Loucy (cell line): ENCODE data around the gene L1TD1.

Source experiments
- H2AFZ ChIP-seq: fragments of 200-600 bp; sonication (generic); 2 replicates; pipeline ENCODE4 v1.6.0; 2016; ENCODE audit warnings: antibody characterized with exemption, mild to moderate bottlenecking, low read length, moderate library complexity
- H3F3A ChIP-seq: fragments of 200-600 bp; 2 replicates; pipeline ENCODE4 v1.6.0; 2016; ENCODE audit warnings: antibody characterized with exemption, low read depth, mild to moderate bottlenecking
- H3K27me3 ChIP-seq: fragments of 200-600 bp; sonication (generic); 2 replicates; pipeline ENCODE4 v1.6.1; 2014; ENCODE audit warnings: low read length, mild to moderate bottlenecking; ENCODE audit not compliant: insufficient read depth, poor library complexity, severe bottlenecking
- H3K36me3 ChIP-seq: fragments of 200-600 bp; sonication (generic); 2 replicates; pipeline ENCODE4 v1.6.1; 2016; ENCODE audit warnings: low read length; ENCODE audit not compliant: insufficient read depth
- H3K4me1 ChIP-seq: fragments of 200-600 bp; sonication (generic); 2 replicates; pipeline ENCODE4 v1.5.1; 2014; ENCODE audit warnings: low read length, mild to moderate bottlenecking; ENCODE audit not compliant: insufficient read depth, poor library complexity, severe bottlenecking
- H3K4me2 ChIP-seq: fragments of 200-600 bp; sonication (generic); 2 replicates; pipeline ENCODE4 v1.6.0; 2014; ENCODE audit warnings: antibody characterized with exemption, low read length, low read depth, mild to moderate bottlenecking; ENCODE audit not compliant: poor library complexity, severe bottlenecking
- H3K4me3 ChIP-seq: fragments of 200-600 bp; sonication (generic); 2 replicates; pipeline ENCODE4 v1.5.1; 2014; ENCODE audit warnings: low read length, mild to moderate bottlenecking, mixed read lengths; ENCODE audit not compliant: poor library complexity, severe bottlenecking
- H3K79me2 ChIP-seq: fragments of 200-600 bp; sonication (generic); 2 replicates; pipeline ENCODE4 v1.6.1; 2014; ENCODE audit warnings: low read length; ENCODE audit not compliant: insufficient read depth
- H3K9ac ChIP-seq: fragments of 200-600 bp; sonication (generic); 2 replicates; pipeline ENCODE4 v1.6.0; 2014; ENCODE audit warnings: mild to moderate bottlenecking, low read depth, low read length, moderate library complexity; ENCODE audit not compliant: poor library complexity, severe bottlenecking
- H3K9me2 ChIP-seq: fragments of 200-600 bp; sonication (generic); replicated peaks from 2 replicates; pipeline ENCODE4 v1.6.1; 2016; ENCODE audit warnings: low read depth, low read length, mixed read lengths
- H3K9me3 ChIP-seq: fragments of 200-600 bp; sonication (generic); 2 replicates; pipeline ENCODE4 v1.6.1; 2014; ENCODE audit warnings: mild to moderate bottlenecking, antibody characterized with exemption, low read length, low read depth; ENCODE audit not compliant: insufficient read depth
- H4K20me1 ChIP-seq: fragments of 200-600 bp; sonication (generic); 2 replicates; pipeline ENCODE4 v1.6.0; 2014; ENCODE audit warnings: antibody characterized with exemption, low read length, mild to moderate bottlenecking; ENCODE audit not compliant: insufficient read depth, poor library complexity, severe bottlenecking
- EZH2phosphoT487 ChIP-seq: fragments of 200-600 bp; IDR thresholded peaks from 2 replicates; pipeline ENCODE4 v1.6.1; 2018; ENCODE audit warnings: antibody characterized with exemption, mild to moderate bottlenecking, moderate library complexity, borderline replicate concordance
- TF ChIP-seq, protein P1 (sequence below): fragments of 200-600 bp; sonication (generic); conservative IDR thresholded peaks from 2 replicates; pipeline ENCODE4 v1.5.1; 2014; ENCODE audit warnings: mild to moderate bottlenecking, antibody characterized with exemption, low read length

Gene L1TD1

DNA sequence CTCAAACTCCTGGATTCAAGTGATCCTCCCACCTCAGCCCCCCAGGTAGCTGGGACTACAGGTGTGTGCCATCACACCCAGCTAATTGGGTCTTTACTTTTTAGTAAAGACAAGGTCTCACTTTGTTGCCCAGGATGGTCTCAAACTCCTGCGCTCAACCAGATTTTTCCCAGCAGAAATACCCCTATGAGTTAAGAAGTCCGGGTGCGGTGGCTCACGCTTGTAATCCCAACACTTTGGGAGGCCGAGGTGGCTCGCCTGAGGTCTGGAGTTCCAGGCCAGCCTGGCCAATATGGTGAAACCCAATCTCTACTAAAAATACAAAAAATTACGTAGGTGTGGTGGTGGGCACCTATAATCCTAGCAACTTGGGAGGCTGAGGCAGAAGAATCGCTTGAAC lies 6.5 kb upstream of the L1TD1 start:
- Histone ChIP-seq H3K79me2 (no peaks in the 10 kb centered on the region), H3K27me3 (no peaks in the 10 kb centered on the region), H3K4me1 (no peaks in the 10 kb centered on the region), H3K9me2 (no peaks in the 10 kb centered on the region), H2AFZ (no peak overlapping the region), H3K9me3 (no peaks in the 10 kb centered on the region), H3K4me2 (no peak overlapping the region), H3F3A (no peaks in the 10 kb centered on the region), H3K36me3 (no peaks in the 10 kb centered on the region), H4K20me1 (no peaks in the 10 kb centered on the region), H3K4me3 (no peak overlapping the region), H3K9ac (no peak overlapping the region)
- no peak for TF ChIP-seq EZH2phosphoT487
- TF ChIP-seq, protein P1, sequence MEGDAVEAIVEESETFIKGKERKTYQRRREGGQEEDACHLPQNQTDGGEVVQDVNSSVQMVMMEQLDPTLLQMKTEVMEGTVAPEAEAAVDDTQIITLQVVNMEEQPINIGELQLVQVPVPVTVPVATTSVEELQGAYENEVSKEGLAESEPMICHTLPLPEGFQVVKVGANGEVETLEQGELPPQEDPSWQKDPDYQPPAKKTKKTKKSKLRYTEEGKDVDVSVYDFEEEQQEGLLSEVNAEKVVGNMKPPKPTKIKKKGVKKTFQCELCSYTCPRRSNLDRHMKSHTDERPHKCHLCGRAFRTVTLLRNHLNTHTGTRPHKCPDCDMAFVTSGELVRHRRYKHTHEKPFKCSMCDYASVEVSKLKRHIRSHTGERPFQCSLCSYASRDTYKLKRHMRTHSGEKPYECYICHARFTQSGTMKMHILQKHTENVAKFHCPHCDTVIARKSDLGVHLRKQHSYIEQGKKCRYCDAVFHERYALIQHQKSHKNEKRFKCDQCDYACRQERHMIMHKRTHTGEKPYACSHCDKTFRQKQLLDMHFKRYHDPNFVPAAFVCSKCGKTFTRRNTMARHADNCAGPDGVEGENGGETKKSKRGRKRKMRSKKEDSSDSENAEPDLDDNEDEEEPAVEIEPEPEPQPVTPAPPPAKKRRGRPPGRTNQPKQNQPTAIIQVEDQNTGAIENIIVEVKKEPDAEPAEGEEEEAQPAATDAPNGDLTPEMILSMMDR = no peak

DNA sequence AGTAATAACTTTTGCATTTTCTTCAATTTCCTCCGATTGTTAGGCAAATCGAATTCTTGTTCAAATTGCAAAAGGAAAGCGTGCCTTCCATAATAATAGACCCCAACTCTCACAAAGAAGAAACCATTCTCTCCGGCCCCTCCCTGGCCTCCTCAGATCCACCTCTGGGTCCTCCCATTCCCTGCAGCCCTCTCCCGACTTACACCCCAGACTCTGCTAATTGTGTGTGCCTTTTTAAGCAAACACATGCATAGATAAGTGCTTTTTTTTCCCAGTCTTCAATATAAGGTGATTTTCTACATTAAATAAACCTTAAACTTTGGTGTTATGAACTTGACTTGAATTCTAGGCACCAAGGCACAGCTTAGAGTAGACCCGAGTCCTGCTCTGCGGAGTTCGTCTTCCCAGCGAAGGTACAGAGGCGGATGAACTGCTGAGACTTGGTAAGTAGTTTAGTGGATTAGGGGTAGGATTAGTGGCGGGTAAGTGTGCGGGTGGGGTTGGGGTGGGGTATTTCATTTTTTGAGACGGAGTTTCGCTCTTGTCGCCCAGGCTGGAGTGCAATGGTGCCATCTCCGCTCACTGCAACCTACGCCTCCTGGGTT lies 1.5 kb downstream of the L1TD1 start:
- no peak overlapping the region for H2AFZ ChIP-seq
- no peak overlapping the region for H3K4me2 ChIP-seq
- no peaks in the 10 kb centered on the region for H3K27me3 ChIP-seq
- TF ChIP-seq EZH2phosphoT487 = no peak
- TF ChIP-seq, protein P1 = no peak
- no peaks in the 10 kb centered on the region for H3F3A ChIP-seq
- H3K4me3 ChIP-seq = no peak overlapping the region
- no peaks in the 10 kb centered on the region for H3K79me2 ChIP-seq
- no peaks in the 10 kb centered on the region for H4K20me1 ChIP-seq
- no peaks in the 10 kb centered on the region for H3K9me3 ChIP-seq
- H3K36me3 ChIP-seq = no peaks in the 10 kb centered on the region
- H3K9ac ChIP-seq = no peak overlapping the region
- H3K4me1 ChIP-seq = no peaks in the 10 kb centered on the region
- H3K9me2 ChIP-seq = no peaks in the 10 kb centered on the region

DNA sequence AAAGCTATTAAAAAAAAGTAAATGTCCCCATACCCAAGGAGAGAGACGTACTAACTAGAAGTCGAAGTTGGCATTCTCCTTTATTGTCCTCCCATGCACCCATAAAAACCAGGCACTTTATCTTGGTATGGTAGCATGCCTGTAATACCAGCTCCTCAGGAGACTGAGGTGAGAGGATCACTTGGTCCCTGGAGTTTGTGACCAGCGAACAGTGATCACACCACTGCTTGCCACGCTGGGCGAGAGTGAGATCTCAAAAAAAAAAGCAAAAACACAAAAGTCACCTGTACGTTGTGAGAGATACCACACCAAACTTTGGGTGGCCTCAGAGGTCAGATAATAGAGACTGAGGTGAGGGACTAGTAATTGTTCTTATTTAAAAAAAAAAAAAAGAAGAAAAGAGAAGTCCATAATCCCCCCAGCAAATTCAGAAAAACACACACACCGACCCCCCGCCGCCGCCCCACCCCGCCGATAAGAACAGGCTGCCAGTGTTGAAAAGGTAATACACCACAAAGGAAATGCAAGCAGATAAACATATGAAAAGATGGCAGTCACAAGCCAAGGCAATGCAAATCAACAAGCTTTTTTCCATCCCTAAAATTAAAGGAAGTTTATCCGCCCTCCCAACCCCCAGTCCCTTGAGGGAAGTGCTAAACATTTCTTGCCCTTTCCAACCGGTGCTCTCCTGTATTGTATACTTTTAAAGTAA lies 3.6 kb downstream of the L1TD1 start:
- Histone ChIP-seq H3K79me2 (no peaks in the 10 kb centered on the region), H3K9ac (no peak overlapping the region), H2AFZ (no peak overlapping the region)

More for the DNA sequence above, 3.6 kb downstream of the L1TD1 start:
- Histone ChIP-seq H3K9me3 (no peaks in the 10 kb centered on the region), H3K4me3 (no peak overlapping the region), H3K4me2 (no peak overlapping the region), H4K20me1 (no peaks in the 10 kb centered on the region), H3K4me1 (no peaks in the 10 kb centered on the region), H3K9me2 (no peaks in the 10 kb centered on the region), H3K27me3 (no peaks in the 10 kb centered on the region), H3F3A (no peaks in the 10 kb centered on the region), H3K36me3 (no peaks in the 10 kb centered on the region)
- no peak for TF ChIP-seq EZH2phosphoT487
- TF ChIP-seq, protein P1 = no peak
